Lower lobe of right lung (tissue), 2 donors: ENCODE measurements around the gene LAG3. TPM values are rescaled to one million over a fixed set of nuclear protein-coding genes. Genes with fewer than 3 reads are reported as not detected.

Experiments used
- ATAC-seq, 2 donors: fragments of 200-7000 bp; cut with Tn5 transposase; one replicate each; pipeline ENCODE4 v1.9.1; 2020 to 2022; ENCODE audit warnings: mild to moderate bottlenecking in 2 of 2, moderate library complexity in 2 of 2
- DNase-seq: peaks from one replicate; pipeline ENCODE4 v3.0.0-alpha.2; 2020
- H3K27ac ChIP-seq: fragments of 200-600 bp; one replicate; pipeline ENCODE4 v1.8.0; 2022
- H3K27me3 ChIP-seq: fragments of 200-600 bp; one replicate; pipeline ENCODE4 v1.8.0; 2022; ENCODE audit warnings: low read depth
- H3K36me3 ChIP-seq: fragments of 200-600 bp; one replicate; pipeline ENCODE4 v1.8.0; 2022; ENCODE audit warnings: mild to moderate bottlenecking
- H3K4me1 ChIP-seq: fragments of 200-600 bp; one replicate; pipeline ENCODE4 v1.8.0; 2022
- H3K4me3 ChIP-seq: fragments of 200-600 bp; one replicate; pipeline ENCODE4 v1.8.0; 2022; ENCODE audit warnings: mild to moderate bottlenecking
- H3K9me3 ChIP-seq: fragments of 200-600 bp; one replicate; pipeline ENCODE4 v1.8.0; 2022
- CTCF ChIP-seq: fragments of 200-600 bp; IDR thresholded peaks from one replicate; pipeline ENCODE4 v1.8.0; 2022; ENCODE audit warnings: antibody characterized with exemption, mild to moderate bottlenecking
- intact Hi-C: fragments of 100-400 bp; cut with DNase I; formaldehyde crosslinking; loops from one replicate; pipeline ENCODE4 v1.11.0; 2022
- total RNA-seq: library from RNA; stranded (reverse); fragmentation: NEBNext Ultra II Directional; extraction: Animal tissue kit (Norgen Biotek cat#: 25700); gene quantifications from one replicate; pipeline ENCODE4 v1.2.1, GENCODE V29; 2021
- donor health status: DM: no; HTN: yes; CAD: no; lungs with severe emphysema.

The LAG3 gene
- total RNA-seq, 1 donor from 2014 or later = 2.1 TPM

GRCh38 chr12:6751767-6752166 is 20.6 kb upstream of the LAG3 start:
- Histone ChIP-seq H3K27me3 (no peaks in the 10 kb centered on the region), H3K4me3 (peak overlapping the region; percentile 97), H3K36me3 (peaks cover 52% of the 10 kb centered on the region), H3K27ac (peak overlapping the region; percentile 96), H3K4me1 (peaks cover 21% of the 10 kb centered on the region), H3K9me3 (no peaks in the 10 kb centered on the region)
- DNase-seq = no peak
- intact Hi-C loops = no loop called here
- no peak for TF ChIP-seq CTCF
- no peak for ATAC-seq

GRCh38 chr12:6752167-6752920 is 20.0 kb upstream of the LAG3 start:
- Histone ChIP-seq H3K27ac (peak overlapping the region; percentile 96), H3K27me3 (no peaks in the 10 kb centered on the region), H3K4me3 (peak overlapping the region; percentile 97), H3K36me3 (peaks cover 47% of the 10 kb centered on the region), H3K9me3 (no peaks in the 10 kb centered on the region), H3K4me1 (peaks cover 21% of the 10 kb centered on the region)
- DNase-seq = no peak
- TF ChIP-seq CTCF = peak; percentile 16
- intact Hi-C loops = no loop called here
- ATAC-seq = peak in 1 of 2 donors; percentile 19

- no peak for TF ChIP-seq CTCF
These were observed 19.2 kb upstream of the LAG3 start, which contains the start of gene MLF2 for GRCh38 chr12:6752921-6753771. TSS of gene MLF2 (minus strand) at chr12:6753141. CDS start at chr12:6752334, 807 bp downstream.

GRCh38 chr12:6753772-6754356 is 18.5 kb upstream of the LAG3 start:
- peak in 1 of 2 donors; percentile 0 for ATAC-seq
- peak; percentile 98 for TF ChIP-seq CTCF
- Histone ChIP-seq H3K27ac (peak overlapping the region; percentile 96), H3K36me3 (peaks cover 31% of the 10 kb centered on the region), H3K4me1 (peaks cover 21% of the 10 kb centered on the region), H3K4me3 (peak overlapping the region; percentile 97), H3K9me3 (no peaks in the 10 kb centered on the region), H3K27me3 (no peaks in the 10 kb centered on the region)
- intact Hi-C loops = no loop called here
- DNase-seq = no peak

More at GRCh38 chr12:6752921-6753771, 19.2 kb upstream of the LAG3 start, which contains the start of gene MLF2:
- DNase-seq (peak; percentile 99), ATAC-seq (peak; percentile 97)
- peak within 1 kb of the TSS; percentile 96 for H3K27ac ChIP-seq
- peak within 1 kb of the TSS; percentile 97 for H3K4me3 ChIP-seq
- no peaks in the 10 kb centered on the region for H3K27me3 ChIP-seq
- H3K9me3 ChIP-seq = no peaks in the 10 kb centered on the region
- intact Hi-C loops = no loop called here
- peaks cover 39% of the 10 kb centered on the region for H3K36me3 ChIP-seq
- peaks cover 21% of the 10 kb centered on the region for H3K4me1 ChIP-seq

- ATAC-seq (no peak), DNase-seq (no peak)
- Histone ChIP-seq H3K36me3 (peaks cover 26% of the 10 kb centered on the region), H3K4me3 (no peak overlapping the region), H3K27me3 (no peaks in the 10 kb centered on the region), H3K27ac (peak overlapping the region; percentile 96), H3K4me1 (peaks cover 21% of the 10 kb centered on the region), H3K9me3 (no peaks in the 10 kb centered on the region)
- no peak for TF ChIP-seq CTCF
- intact Hi-C loops = no loop called here
These were observed 17.9 kb upstream of the LAG3 start for GRCh38 chr12:6754411-6754810.
